ENCODE data around the gene ATP2A1. TPM values are rescaled to one million over a fixed set of nuclear protein-coding genes. Genes with fewer than 3 reads are reported as not detected.
"Not testable (repeated sequence)": the region's sequence is repeated elsewhere in the genome, so short reads cannot be mapped to it uniquely, and the experiment has no call there.

ATP2A1 gene
- total RNA-seq, 1 experiment from 2014 or later: 10.7 TPM

DNA sequence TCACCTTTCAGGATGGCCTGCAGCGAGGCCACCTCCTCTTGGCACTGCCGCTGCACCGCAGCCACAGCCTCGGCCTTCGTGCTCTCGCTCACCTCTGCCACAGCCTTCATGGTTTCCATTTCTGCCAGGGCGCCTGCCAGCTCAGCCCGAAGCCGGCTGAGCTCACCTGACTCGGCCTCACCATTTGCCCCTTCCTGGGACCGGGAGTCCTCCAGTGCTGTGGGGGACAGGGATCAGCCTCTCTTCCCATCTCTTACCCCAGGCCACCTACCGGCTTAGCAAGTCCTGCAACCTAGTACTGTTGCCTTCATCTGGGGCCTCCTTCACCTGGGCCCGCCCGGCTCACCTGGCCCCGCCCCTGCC lies 46.1 kb downstream of the ATP2A1 start:
- H3K36me3 ChIP-seq (ENCODE audit: low read depth): no peaks in the 10 kb centered on the region
- peak overlapping the region; percentile 81 for H2AFZ ChIP-seq
- peaks cover 28% of the 10 kb centered on the region for H3F3A ChIP-seq (ENCODE audit: insufficient read depth, low read depth)
- TF ChIP-seq EZH2 (IDR thresholded peaks at IDR 0.05; ENCODE audit: low read depth) (no peak), CTCF (conservative IDR thresholded peaks at IDR 0.05) (no peak; the same call in 1 of the 2 replicates)
- intact Hi-C loops (cut with micrococcal nuclease; ENCODE audit: unreplicated experiment): no loop called here
- no TSS peak for BruUV-seq (replicated peaks)
- H4K20me1 ChIP-seq (ENCODE audit: insufficient read depth): no peaks in the 10 kb centered on the region
- no peaks in the 10 kb centered on the region for H3K27me3 ChIP-seq (ENCODE audit: insufficient read depth, low read depth)
- H3K4me3 ChIP-seq: peak overlapping the region; percentile 58
- peaks cover 13% of the 10 kb centered on the region for H3K4me1 ChIP-seq (replicated peaks; ENCODE audit: insufficient read depth)
- DNase-seq: no peak
- H3K9me3 ChIP-seq (ENCODE audit: insufficient read depth, low read depth): no peaks in the 10 kb centered on the region
- H3K27ac ChIP-seq: peak overlapping the region; percentile 45
- peak overlapping the region; percentile 85 for H3K4me2 ChIP-seq
- H3K9me2 ChIP-seq (ENCODE audit: insufficient read depth): no peaks in the 10 kb centered on the region
- ChIA-PET POLR2A (ENCODE audit: unreplicated experiment) (interaction anchor here (0.6 to 0.7 kb wide), 3 partner anchors 12 to 62 kb away, joined by 8 to 54 read pairs (median 15); no protein-coding TSS in a partner anchor), CTCF (no interaction called here)
- H3K79me2 ChIP-seq (ENCODE audit: low read depth): peaks cover 13% of the 10 kb centered on the region

- peak within 1 kb of the TSS; percentile 87 for H3K4me2 ChIP-seq
- H3K27ac ChIP-seq: peak within 1 kb of the TSS; percentile 87
- peak; percentile 95 to 100 for DNase-seq
- H3K4me1 ChIP-seq (replicated peaks; ENCODE audit: insufficient read depth): peaks cover 13% of the 10 kb centered on the region
- peaks cover 28% of the 10 kb centered on the region for H3F3A ChIP-seq (ENCODE audit: insufficient read depth, low read depth)
- peaks cover 13% of the 10 kb centered on the region for H3K79me2 ChIP-seq (ENCODE audit: low read depth)
- H3K9me3 ChIP-seq (ENCODE audit: insufficient read depth, low read depth): no peaks in the 10 kb centered on the region
- H2AFZ ChIP-seq: peak within 1 kb of the TSS; percentile 88
- BruUV-seq (replicated peaks): no TSS peak
- H3K27me3 ChIP-seq (ENCODE audit: insufficient read depth, low read depth): no peaks in the 10 kb centered on the region
- peak within 1 kb of the TSS; percentile 58 for H3K4me3 ChIP-seq
- intact Hi-C loops (cut with micrococcal nuclease; ENCODE audit: unreplicated experiment): loop anchor here (1.0 kb wide), 2 partner anchors 11 to 79 kb away; partner anchors contain the start of gene TUFM
- no peaks in the 10 kb centered on the region for H4K20me1 ChIP-seq (ENCODE audit: insufficient read depth)
- no peaks in the 10 kb centered on the region for H3K9me2 ChIP-seq (ENCODE audit: insufficient read depth)
- H3K36me3 ChIP-seq (ENCODE audit: low read depth): no peaks in the 10 kb centered on the region
- ChIA-PET POLR2A (ENCODE audit: unreplicated experiment) (interaction anchor here (0.5 to 0.7 kb wide), 4 partner anchors 12 to 1116 kb away, joined by 3 to 54 read pairs (median 6); no protein-coding TSS in a partner anchor), CTCF (interaction anchor here (1.0 kb wide), 1 partner anchor 20 kb away, joined by 4 read pairs; no protein-coding TSS in a partner anchor)
- no peak for TF ChIP-seq EZH2 (IDR thresholded peaks at IDR 0.05; ENCODE audit: low read depth)
- TF ChIP-seq CTCF (conservative IDR thresholded peaks at IDR 0.05): no peak
Observed at GRCh38 chr16:28924762-28925385, 46.6 kb downstream of the ATP2A1 start, which contains the start of gene RABEP2. Gene RABEP2, minus strand, starts transcription at chr16:28925238. Its CDS starts 75 bp downstream, at chr16:28925163.

GRCh38 chr16:28925386-28926228 lies 47.3 kb downstream of the ATP2A1 start:
- no peaks in the 10 kb centered on the region for H3K36me3 ChIP-seq (ENCODE audit: low read depth)
- H3K27ac ChIP-seq: peak overlapping the region; percentile 87
- ChIA-PET CTCF (interaction anchor here (1.0 kb wide), 1 partner anchor 20 kb away, joined by 4 read pairs; no protein-coding TSS in a partner anchor), POLR2A (ENCODE audit: unreplicated experiment) (interaction anchor here (0.5 to 0.6 kb wide), 3 partner anchors 63 to 1115 kb away, joined by 3 read pairs; no protein-coding TSS in a partner anchor)
- H4K20me1 ChIP-seq (ENCODE audit: insufficient read depth): no peaks in the 10 kb centered on the region
- H3K27me3 ChIP-seq (ENCODE audit: insufficient read depth, low read depth): no peaks in the 10 kb centered on the region
- DNase-seq: peak; percentile 71 to 91
- H3K9me3 ChIP-seq (ENCODE audit: insufficient read depth, low read depth): no peaks in the 10 kb centered on the region
- no peaks in the 10 kb centered on the region for H3K9me2 ChIP-seq (ENCODE audit: insufficient read depth)
- H2AFZ ChIP-seq: peak overlapping the region; percentile 88
- peak overlapping the region; percentile 87 for H3K4me2 ChIP-seq
- peak overlapping the region; percentile 58 for H3K4me3 ChIP-seq
- intact Hi-C loops (cut with micrococcal nuclease; ENCODE audit: unreplicated experiment): loop anchor here (1.0 kb wide), 2 partner anchors 11 to 79 kb away; partner anchors contain the start of gene TUFM
- peaks cover 28% of the 10 kb centered on the region for H3F3A ChIP-seq (ENCODE audit: insufficient read depth, low read depth)
- TF ChIP-seq CTCF (conservative IDR thresholded peaks at IDR 0.05): no peak
- TF ChIP-seq EZH2 (IDR thresholded peaks at IDR 0.05; ENCODE audit: low read depth): no peak
- TSS peak; percentile 89 for BruUV-seq (replicated peaks)
- peaks cover 13% of the 10 kb centered on the region for H3K4me1 ChIP-seq (replicated peaks; ENCODE audit: insufficient read depth)
- peaks cover 13% of the 10 kb centered on the region for H3K79me2 ChIP-seq (ENCODE audit: low read depth)

GRCh38 chr16:28926284-28926683 lies 48.0 kb downstream of the ATP2A1 start:
- Histone ChIP-seq H3K4me3 (peak overlapping the region; percentile 58), H3K4me2 (peak overlapping the region; percentile 87), H3K4me1 (replicated peaks; ENCODE audit: insufficient read depth) (peaks cover 13% of the 10 kb centered on the region), H3F3A (ENCODE audit: insufficient read depth, low read depth) (peaks cover 31% of the 10 kb centered on the region), H3K27ac (peak overlapping the region; percentile 87), H3K79me2 (ENCODE audit: low read depth) (peaks cover 13% of the 10 kb centered on the region)
- CTCF ChIA-PET; POLR2A ChIA-PET (ENCODE audit: unreplicated experiment); H3K9me3 ChIP-seq (ENCODE audit: insufficient read depth, low read depth); H3K36me3 ChIP-seq (ENCODE audit: low read depth); H3K27me3 ChIP-seq (ENCODE audit: insufficient read depth, low read depth); H4K20me1 ChIP-seq (ENCODE audit: insufficient read depth); H3K9me2 ChIP-seq (ENCODE audit: insufficient read depth); intact Hi-C loops (cut with micrococcal nuclease; ENCODE audit: unreplicated experiment); DNase-seq; BruUV-seq (replicated peaks); H2AFZ ChIP-seq: not testable (repeated sequence)
